Measurements from ENCODE around the gene THUMPD3.

THUMPD3 gene

GRCh38 chr3:9396632-9397331 lies 33.9 kb downstream of the THUMPD3 start:
- peak overlapping the region; percentile 80 for H3K4me3 ChIP-seq (replicated peaks; ENCODE audit: low read depth, low read length)
- TF ChIP-seq CTCF (IDR thresholded peaks at IDR 0.05; ENCODE audit: low read depth, low read length, missing control alignments) = no peak
- DNase-seq (ENCODE audit: extremely low read depth, low read depth) = peak; percentile 99

GRCh38 chr3:9397332-9397905 lies 34.6 kb downstream of the THUMPD3 start, which contains the start of gene SETD5:
SETD5 (plus strand) TSS chr3:9397615; CDS start chr3:9428939, 31,324 bp downstream.
- DNase-seq (ENCODE audit: extremely low read depth, low read depth) = peak; percentile 76
- no peak for TF ChIP-seq CTCF (IDR thresholded peaks at IDR 0.05; ENCODE audit: low read depth, low read length, missing control alignments)
- peak within 1 kb of the TSS; percentile 80 for H3K4me3 ChIP-seq (replicated peaks; ENCODE audit: low read depth, low read length)

- H3K4me3 ChIP-seq (replicated peaks; ENCODE audit: low read depth, low read length) = peak overlapping the region; percentile 70
- no peak for DNase-seq (ENCODE audit: extremely low read depth, low read depth)
- TF ChIP-seq CTCF (IDR thresholded peaks at IDR 0.05; ENCODE audit: low read depth, low read length, missing control alignments) = no peak
These were observed 35.2 kb downstream of the THUMPD3 start for GRCh38 chr3:9397906-9398699.

- H3K4me3 ChIP-seq (replicated peaks; ENCODE audit: low read depth, low read length) = peak overlapping the region; percentile 70
- no peak for TF ChIP-seq CTCF (IDR thresholded peaks at IDR 0.05; ENCODE audit: low read depth, low read length, missing control alignments)
- no peak for DNase-seq (ENCODE audit: extremely low read depth, low read depth)
These were observed 36.0 kb downstream of the THUMPD3 start for GRCh38 chr3:9398700-9399336.

GRCh38 chr3:9399337-9399703 lies 36.5 kb downstream of the THUMPD3 start:
- no peak for TF ChIP-seq CTCF (IDR thresholded peaks at IDR 0.05; ENCODE audit: low read depth, low read length, missing control alignments)
- no peak for DNase-seq (ENCODE audit: extremely low read depth, low read depth)
- H3K4me3 ChIP-seq (replicated peaks; ENCODE audit: low read depth, low read length) = peak overlapping the region; percentile 70

- H3K4me3 ChIP-seq (replicated peaks; ENCODE audit: low read depth, low read length) = peak overlapping the region; percentile 70
- TF ChIP-seq CTCF (IDR thresholded peaks at IDR 0.05; ENCODE audit: low read depth, low read length, missing control alignments) = no peak
- peak; percentile 75 for DNase-seq (ENCODE audit: extremely low read depth, low read depth)
These were observed 36.9 kb downstream of the THUMPD3 start for GRCh38 chr3:9399746-9400145.

All from HFF-Myc (cell line).